T-helper 1 cell (primary cell): ENCODE results near the gene ACSM3.
"Not testable (repeated sequence)": the region's sequence is repeated elsewhere in the genome, so short reads cannot be mapped to it uniquely, and the experiment has no call there.

Source experiments
- DNase-seq, 5 donors: peaks; one replicate each; pipeline ENCODE4 v3.0.0-alpha.2; 2012 to 2020

ACSM3 gene

DNA sequence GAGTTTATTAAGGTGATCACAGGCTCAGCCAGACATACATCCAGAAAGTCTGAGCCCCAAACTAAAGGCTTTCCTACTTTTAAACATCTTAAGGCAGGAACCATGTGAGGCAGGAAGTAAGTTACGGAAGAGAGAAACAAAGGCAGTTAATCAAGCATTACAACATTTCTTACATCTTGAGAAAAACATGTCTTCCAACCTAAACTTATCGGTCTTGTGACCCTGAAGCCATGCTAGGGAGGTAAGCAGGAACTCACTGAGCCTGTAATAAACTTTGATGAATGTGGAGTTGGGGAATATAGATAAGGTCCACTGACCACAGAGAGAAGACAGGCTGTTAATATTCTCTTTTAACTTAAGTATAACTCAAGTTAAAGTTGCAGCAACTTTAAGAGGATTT, 3.5 kb upstream of the ACSM3 start:
- DNase-seq, result no peak

DNA sequence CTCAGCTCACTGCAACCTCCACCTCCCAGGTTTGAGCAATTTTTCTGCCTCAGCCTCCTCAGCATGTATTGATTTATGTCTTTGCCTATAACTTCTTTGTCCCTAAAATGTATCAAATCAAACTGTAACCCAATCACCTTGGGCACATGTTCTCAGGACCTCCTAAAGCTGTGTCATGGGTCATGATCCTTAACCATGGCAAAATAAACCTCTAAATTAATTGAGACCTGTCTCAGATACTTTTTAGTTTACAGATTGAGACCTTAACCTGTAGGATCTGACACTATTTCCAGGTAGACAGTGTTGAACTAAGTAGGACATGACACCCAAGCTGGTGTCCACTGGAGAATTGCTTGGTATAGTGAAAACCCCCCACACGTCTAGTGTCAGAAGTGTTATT, 2.6 kb upstream of the ACSM3 start:
- DNase-seq, result no peak

DNA sequence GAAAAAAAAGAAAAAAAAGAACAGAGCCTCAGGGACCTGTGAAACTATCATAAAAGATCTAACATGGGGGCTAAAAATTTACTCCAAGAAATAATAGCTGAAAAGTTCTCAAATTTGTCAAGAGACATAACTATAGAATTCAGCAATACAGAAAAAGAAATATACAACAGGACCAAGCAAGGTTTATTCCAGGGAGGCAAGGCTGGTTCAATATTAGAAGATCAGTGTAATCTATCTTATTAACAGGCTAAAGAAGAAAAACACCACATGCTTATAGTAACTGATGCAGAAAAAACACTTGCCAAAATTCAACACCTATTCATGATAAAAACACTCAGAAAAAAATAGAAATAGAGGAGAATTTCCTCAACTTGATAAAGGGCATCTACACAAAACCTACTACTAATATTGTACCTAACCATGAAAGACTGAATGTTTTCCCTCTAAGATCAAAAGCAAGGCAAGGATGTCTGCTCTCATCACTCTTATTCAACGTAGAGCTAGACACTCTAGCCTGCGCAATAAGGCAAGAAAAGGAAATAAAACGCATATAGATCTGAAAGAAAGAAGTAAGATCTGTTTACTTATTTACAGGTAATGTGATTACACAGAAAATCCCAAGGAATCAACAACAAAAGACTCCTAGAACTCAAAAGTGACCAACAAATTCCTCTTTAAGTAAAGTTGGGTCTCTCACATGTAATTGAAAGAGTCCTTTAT, 1.2 kb upstream of the ACSM3 start:
- no peak for DNase-seq

DNA sequence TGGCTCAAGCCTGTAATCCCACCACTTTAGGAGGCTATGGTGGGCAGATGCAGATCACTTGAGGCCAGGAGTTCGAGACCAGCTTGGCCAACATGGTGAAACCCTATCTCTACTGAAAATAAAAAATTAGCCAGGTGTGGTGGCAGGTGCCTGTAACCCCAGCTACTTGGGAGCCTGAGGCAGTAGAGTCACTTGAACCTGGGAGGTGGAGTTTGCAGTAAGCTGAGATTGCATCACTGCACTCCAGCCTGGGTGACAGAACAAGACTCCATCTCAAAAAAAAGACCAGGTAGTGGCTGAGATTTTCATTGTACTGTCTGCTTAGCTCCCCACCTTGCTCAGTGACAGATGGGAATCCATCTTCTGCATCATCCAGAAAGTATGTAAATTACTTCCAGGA, 634 bp downstream of the ACSM3 start:
- not testable (repeated sequence) for DNase-seq

DNA sequence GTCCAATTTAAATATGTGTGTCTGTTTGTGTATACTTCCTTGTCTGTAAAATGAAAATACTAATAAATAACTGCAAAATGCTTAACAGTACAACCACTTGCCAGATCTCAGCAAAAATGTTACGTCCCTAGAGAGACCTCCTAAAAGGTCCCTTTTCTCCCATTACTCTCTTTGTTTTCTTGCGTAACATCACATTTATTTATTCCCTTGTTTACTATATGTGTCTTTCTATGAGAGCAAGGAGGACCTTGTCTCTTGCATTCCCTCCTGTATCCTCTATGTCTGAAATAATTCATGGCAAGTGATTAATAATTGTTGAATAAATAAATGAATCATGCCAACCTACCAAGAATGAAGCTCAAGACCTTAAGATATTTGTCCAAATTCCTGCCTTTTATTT, 1.9 kb downstream of the ACSM3 start:
- no peak for DNase-seq

DNA sequence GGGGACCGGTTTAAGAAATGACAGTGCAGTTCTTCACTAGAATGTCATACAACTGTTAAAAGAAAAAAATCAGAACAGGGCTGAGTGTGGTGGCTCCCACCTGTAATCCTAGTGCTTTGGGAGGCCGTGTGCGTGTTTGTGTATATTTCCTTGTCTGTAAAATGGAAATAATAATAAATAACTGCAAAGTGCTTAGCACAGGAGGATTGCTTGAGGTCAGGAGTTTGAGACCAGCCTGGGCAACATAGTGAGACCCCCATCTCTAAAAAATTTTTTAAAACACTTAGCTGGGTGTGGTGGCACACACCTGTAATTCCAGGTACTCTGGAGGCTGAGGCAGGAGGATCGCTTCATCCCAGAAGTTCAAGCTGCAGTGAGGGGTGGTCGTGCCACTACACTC, 2.5 kb downstream of the ACSM3 start:
- DNase-seq, result no peak

DNA sequence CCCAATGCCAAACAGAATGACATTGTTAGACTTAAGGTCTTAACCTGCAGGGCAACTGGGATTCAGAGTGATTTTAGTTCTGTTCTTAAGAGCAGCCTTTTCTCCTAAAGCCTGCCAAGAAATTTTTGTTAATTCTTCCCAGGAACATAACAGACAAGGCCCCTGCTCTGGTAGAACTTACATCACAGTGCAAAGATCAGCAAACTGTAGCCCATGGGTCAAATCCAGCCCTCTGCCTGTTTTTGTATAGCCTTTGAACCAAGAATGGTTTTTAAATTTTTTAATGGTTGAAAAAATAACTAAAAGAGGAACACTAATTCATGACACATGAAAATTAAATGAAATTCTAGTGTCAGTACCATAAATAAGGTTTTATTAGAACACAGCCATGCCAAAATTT, 3.8 kb downstream of the ACSM3 start:
- DNase-seq, result no peak

DNA sequence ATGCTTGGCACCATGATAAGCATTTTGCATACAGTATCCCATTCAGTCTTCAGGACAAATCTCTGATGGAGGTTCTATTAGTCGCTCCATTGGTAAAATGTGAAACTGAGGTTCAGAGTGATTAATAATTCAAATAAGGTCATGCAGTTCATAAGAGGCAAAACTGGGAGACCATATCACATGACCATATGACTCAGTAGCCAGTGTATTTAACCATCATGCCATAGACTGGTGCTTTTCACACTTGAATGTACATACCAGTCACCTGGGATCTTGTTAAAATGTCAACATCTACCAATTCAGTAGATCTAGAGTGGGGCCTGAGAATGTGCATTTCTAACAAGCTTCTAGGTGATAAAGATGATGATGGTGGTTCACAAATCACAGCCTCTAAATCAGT, 4.3 kb downstream of the ACSM3 start:
- no peak for DNase-seq

DNA sequence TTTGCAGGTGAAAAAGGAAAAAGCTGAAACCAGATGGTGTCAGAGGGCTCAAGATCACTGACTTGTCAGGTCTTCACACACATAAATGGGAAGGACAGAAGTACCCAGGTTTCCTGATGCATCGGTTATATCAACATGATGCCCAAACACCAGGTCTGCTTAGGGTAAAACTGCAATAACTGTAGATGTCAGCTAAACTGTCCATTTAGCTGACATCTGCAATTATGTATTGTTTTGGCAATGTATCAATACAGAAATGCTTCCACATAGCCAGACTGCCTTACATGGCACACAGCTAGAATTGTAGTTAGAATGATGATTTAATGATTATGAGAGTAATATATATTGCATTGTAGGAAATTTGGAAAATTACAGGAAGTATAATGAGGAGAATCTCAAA, 5.0 kb downstream of the ACSM3 start:
- no peak for DNase-seq

DNA sequence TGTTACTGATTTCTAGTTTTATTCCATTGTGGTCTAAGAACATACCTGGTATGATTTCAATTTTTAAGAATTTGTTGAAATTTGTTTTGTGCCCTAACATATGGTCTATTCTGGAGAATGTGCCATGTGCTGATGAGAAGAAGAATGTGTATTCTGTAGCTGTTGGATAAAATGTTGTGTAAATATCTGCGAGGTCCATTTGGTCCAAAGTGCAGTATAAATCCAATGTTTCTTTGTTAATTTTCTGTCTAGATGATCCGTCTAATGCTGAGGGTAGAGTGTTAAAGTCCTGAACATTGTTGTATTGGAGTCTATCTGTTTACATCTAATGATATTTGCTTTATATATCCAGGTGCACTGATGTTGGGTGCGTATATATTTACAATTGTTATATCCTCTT, 9.9 kb downstream of the ACSM3 start:
- DNase-seq, result no peak

DNA sequence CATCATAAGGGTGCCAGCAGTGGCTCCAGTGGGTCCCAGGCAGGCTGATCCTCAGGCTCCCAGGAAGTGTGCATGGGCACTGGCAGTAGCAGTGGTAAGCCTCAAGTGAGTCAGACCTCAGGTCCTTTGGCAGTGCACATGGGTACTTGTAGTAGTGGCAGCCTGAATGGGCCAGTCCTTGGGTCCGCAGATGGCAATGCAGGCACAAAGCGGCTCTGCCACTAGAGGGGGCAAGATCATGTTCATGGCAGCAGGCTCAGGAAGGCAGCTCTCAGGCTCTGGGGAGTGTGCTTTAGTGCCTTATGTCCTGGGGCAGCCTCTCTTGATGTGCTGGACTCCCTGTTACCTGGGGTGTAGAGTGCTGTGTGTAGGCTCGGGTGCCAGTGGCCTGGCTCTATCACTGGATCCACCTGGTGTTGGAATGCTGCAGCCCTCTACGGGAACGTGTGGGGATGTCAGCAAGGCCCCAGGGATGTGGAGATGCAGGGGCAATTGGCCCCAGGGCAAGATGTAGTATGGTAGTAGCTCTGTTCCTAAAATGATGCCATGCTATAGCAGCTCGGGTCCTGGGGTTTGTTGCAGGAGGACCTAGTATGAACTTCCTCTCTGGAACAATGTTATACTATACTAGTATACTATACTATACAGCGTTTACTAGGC, 11.0 kb downstream of the ACSM3 start:
- DNase-seq, result peak; percentile 13 to 62 (median 31)

DNA sequence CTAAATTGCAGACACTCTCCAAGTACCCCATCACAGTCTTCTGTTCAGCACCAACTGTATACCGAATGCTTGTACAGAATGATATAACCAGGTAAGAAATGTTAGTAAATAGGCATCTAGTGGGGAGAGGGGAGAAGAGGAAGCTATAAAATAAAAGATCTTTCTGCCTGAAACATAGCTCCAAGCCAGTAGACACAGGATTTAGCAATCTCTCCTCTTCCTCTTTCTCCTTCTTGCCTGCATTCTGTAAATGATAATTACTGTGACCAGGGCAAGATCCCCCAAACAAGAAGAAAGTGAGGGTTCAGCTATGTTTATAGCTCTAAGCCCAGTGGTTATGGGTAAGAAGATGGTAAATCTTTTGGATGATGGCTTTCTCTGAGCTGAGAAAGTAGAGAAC, 17.9 kb downstream of the ACSM3 start:
- no peak for DNase-seq

DNA sequence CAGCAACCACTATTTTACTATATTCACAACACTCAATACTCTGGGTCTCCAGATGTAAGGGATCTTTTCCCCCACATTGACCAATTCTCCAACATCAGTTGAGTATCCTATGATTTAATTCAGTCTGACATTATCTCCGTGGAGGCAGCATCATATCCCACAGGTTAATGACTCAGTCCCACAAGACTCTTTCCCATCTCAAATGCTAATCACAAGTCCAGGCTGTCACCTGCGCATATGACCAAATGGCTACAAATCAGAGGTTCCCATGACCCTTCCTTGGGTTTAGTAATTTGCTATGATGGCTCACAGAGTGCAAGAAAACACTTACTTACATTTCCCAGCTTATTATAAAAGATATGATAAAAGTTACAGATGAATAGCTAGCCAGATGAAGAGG, 18.7 kb downstream of the ACSM3 start:
- DNase-seq, result no peak

DNA sequence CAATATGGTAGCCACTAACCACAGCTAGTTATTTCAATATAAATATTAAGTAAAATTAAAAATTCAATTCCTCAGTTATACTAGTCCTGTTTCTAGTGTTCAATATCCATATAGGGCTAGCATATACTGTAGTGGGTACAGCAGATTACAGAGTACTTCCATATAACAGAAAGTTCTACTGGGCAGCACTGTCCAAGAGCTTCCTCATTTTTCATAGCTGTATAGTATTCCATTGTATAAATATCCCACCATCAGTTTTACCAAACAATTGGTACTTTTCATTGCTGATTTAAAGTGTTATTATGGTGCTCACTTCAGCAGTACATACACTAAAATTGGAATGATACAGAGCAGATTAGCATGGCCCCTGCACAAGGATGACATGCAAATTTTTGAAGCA, 20.4 kb downstream of the ACSM3 start:
- no peak for DNase-seq

DNA sequence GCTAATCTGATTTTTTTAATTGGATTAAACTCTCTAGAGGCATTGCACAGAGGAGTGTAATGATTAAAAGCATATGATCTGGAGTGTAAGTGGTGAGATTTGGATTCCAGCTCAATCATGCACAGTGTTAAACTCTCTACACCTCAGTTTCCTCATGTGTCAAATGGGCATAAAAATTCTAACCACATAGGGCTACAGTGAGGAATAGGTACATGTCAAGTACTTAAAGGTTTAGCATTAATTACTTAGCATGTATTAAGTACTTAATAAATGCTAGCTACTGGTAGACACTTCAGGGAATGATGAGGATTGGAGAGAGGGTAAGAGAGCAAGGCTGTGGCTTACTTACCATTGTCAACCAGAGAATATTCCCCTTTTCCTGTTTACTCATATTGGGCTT, 25.3 kb downstream of the ACSM3 start:
- DNase-seq, result no peak

DNA sequence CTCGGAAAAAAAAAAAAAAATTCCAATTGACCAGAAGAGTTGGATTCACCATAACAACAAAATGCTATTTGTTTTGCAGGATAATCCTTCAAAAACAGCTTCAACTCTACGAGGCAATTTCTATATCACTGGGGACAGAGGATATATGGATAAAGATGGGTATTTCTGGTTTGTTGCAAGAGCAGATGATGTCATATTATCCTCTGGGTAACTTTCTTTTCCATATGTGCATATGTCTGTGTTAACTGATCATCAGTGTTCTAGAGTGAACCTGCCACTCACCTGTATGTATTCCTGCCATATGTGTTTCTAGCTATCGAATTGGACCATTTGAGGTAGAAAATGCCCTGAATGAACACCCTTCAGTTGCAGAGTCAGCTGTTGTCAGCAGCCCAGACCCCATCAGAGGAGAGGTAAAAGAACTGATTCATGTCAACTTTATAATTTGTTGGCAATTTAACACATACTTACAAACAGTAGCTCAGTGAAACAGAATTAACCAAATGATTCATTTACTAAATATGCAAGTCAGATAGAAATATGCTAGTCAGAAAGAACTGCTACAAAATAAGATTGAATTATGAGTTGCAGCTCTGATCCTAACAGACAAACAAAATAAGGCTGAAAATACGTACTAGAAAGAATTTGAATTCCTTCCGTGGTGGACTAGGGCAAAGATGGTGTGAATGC, 28.3 kb downstream of the ACSM3 start:
- DNase-seq, result no peak

DNA sequence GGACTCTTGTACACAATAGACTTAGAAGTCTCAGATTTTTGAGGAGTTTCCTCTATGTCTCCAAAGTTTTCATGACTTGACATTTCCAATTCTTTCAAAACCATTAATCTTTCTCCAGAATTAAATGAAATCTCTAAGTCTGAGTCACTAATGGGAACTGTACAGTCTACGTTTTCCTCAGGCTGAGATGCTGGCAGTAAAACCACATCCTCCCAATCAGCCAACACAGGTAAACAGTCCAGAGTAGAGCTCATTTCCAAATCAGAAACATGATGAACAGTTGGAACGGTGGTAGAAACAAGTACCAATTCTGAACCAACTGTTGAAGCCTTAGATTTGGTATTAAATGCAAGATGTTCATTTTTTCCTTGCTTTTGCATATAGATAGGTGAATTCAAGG, 34.5 kb downstream of the ACSM3 start:
- DNase-seq, result no peak

DNA sequence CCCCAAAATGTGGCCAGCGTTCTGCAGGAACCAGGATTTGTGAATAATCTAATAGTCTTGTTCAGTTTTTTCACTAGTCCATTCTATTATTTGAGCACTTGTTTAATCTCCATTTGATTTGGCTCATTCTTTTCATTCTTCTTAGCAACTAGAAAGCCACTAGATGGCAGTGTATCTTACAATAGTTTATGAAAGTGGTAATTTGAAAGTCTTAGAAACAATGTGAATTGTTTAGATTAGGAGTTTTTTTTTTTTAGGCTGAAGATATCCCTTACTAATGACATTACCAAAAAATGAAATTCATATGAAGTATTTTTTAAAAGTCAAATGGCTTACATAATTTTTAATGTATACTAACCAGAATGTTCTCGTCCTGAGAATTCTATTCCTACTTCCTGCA, 35.8 kb downstream of the ACSM3 start:
- DNase-seq, result peak in 1 of 5 donors; percentile 8

DNA sequence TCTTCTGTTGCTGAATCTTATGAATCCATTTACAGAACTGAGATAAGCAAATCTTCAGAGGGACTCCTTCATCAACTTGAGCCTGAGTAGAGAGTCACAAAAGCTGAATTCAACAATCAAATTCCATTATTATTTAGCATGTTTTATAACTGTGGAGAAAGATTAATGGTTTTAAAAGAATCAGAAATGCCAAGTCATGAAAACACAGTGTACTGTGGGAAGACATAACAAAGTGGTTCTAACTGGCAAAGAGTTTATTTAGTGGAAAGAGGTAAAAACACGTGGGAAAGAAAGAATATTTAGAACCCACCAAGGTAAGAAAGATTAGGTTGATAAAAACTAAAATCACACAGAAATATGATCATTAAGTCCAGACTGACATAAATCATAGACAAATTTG, 37.5 kb downstream of the ACSM3 start:
- DNase-seq, result no peak

DNA sequence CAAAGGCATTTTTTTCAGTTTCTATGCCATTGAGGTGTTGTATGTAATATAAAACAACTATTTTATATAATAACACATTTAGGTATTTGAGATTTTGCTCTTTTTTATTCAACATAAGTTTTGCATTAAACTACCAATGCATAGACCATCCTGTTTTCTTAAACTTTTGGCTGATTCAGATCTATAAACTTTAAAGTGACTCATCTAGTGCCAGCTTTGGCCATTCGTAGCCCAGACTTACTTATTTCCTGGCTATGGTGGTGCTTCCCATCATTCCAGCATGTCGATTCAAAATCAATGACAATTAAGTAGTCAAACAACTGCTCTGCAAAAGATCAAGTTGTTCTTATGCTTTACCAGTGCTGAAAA, 39.4 kb downstream of the ACSM3 start:
- DNase-seq, result no peak

DNA sequence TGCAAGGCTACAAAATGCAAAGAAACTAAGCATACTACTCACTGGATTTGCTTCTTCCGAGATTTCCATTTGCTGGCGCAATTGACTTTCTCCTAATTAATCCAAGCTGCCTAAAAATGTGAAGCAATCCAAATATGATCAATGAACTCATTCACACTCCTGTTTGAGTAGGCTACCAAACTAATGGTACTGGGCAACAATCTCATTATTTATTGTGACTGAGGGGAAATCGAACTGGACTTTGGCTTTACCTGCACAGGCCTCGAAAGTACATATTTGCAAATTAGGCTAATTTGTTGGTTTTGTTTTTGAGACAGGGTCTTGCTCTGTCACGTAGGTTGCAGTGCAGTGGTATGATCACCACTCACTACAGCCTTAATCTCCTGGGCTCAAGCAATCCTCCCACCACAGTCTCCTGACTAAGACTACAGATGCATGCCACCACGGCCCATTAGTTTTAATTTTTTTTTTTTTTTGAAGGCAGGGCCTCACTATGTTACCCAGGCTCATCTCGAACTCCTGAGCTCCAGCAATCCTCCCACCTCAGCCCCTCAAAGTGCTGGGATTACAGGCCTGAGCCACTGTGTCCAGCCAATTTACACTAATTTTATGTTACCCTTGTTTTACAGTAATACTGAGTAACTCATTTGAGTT, 39.9 kb downstream of the ACSM3 start:
- no peak for DNase-seq

DNA sequence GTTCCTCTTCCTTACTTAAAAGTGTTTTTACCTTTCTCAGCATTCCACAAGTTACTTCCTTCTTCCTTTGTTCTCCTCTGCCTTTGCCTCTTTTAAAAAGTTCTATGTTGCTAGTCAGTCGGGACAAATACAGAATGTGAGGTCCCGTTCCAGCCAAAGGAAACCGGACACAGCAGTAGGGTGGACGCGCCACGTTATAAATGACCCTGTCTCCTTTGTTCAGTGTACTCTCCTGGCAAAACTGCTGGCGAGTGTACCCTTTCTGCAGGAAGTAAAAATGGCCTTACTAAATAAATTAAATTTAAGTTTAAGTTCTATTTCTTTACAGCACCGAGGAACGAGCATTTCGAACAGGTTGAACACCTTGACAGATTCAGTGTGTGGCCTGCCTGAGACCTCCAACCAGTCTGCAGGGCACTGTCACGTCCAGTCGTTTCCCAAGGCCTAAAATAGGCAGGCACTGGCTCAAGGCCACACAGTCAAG, 41.9 kb downstream of the ACSM3 start:
- DNase-seq, result not testable (repeated sequence)
